Left ventricle myocardium superior (tissue), 1 donor: Measurements from ENCODE around the gene GBGT1. TPM values are rescaled to one million over a fixed set of nuclear protein-coding genes. Genes with fewer than 3 reads are reported as not detected.

Source experiments
- ATAC-seq: fragments of 200-7000 bp; cut with Tn5 transposase; one replicate; pipeline ENCODE4 v1.9.1; 2020; ENCODE audit warnings: mild to moderate bottlenecking, moderate library complexity
- DNase-seq: peaks from one replicate; pipeline ENCODE4 v3.0.0-alpha.2; 2020
- intact Hi-C: fragments of 100-400 bp; cut with micrococcal nuclease; formaldehyde crosslinking; loops from one replicate; pipeline ENCODE4 v1.11.0; 2022
- total RNA-seq: library from RNA; stranded (reverse); fragmentation: NEBNext Ultra II Directional; extraction: Animal tissue kit (Norgen Biotek cat#: 25700); gene quantifications from one replicate; pipeline ENCODE4 v1.2.1, GENCODE V29; 2021
- donor health status: DM: no; HTN: yes; CAD: no; lungs with severe emphysema.

GBGT1 gene
- total RNA-seq, 1 donor from 2014 or later: 6.2 TPM

- ATAC-seq (peak; percentile 3), DNase-seq (no peak)
- intact Hi-C loops: no loop called here
Observed at GRCh38 chr9:133120501-133121197, 43.1 kb downstream of the GBGT1 start.

GRCh38 chr9:133119846-133120500, 43.7 kb downstream of the GBGT1 start:
- DNase-seq: no peak
- intact Hi-C loops: no loop called here
- no peak for ATAC-seq

- ATAC-seq (no peak), DNase-seq (peak; percentile 69)
- intact Hi-C loops: no loop called here
Observed at GRCh38 chr9:133119103-133119845, 44.4 kb downstream of the GBGT1 start.

- ATAC-seq: no peak
- intact Hi-C loops: no loop called here
- peak; percentile 26 for DNase-seq
Observed at GRCh38 chr9:133118568-133118967, 45.1 kb downstream of the GBGT1 start.

GRCh38 chr9:133118179-133118520, 45.6 kb downstream of the GBGT1 start:
- no peak for DNase-seq
- intact Hi-C loops: no loop called here

GRCh38 chr9:133117271-133118178, 46.2 kb downstream of the GBGT1 start:
- ATAC-seq: no peak
- peak; percentile 83 for DNase-seq
- intact Hi-C loops: no loop called here

More at GRCh38 chr9:133118179-133118520, 45.6 kb downstream of the GBGT1 start:
- no peak for ATAC-seq

- intact Hi-C loops: no loop called here
- ATAC-seq: no peak
- peak; percentile 38 for DNase-seq
Observed at GRCh38 chr9:133116346-133117231, 47.1 kb downstream of the GBGT1 start.

- intact Hi-C loops: no loop called here
- peak; percentile 33 for DNase-seq
Observed at GRCh38 chr9:133115604-133116345, 47.9 kb downstream of the GBGT1 start.

GRCh38 chr9:133114886-133115603, 48.7 kb downstream of the GBGT1 start:
- ATAC-seq: peak; percentile 8
- intact Hi-C loops: no loop called here
- DNase-seq: peak; percentile 26

More at GRCh38 chr9:133115604-133116345, 47.9 kb downstream of the GBGT1 start:
- ATAC-seq: no peak

- intact Hi-C loops: no loop called here
- peak; percentile 81 for DNase-seq
Observed at GRCh38 chr9:133113949-133114885, 49.5 kb downstream of the GBGT1 start.

GRCh38 chr9:133113163-133113948, 50.4 kb downstream of the GBGT1 start:
- DNase-seq (peak; percentile 68), ATAC-seq (peak; percentile 3)
- intact Hi-C loops: no loop called here

More at GRCh38 chr9:133113949-133114885, 49.5 kb downstream of the GBGT1 start:
- ATAC-seq: peak; percentile 73

GRCh38 chr9:133112663-133113026, 51.1 kb downstream of the GBGT1 start:
- ATAC-seq: peak; percentile 3
- intact Hi-C loops: no loop called here
- DNase-seq: peak; percentile 66

GRCh38 chr9:133111808-133112662, 51.7 kb downstream of the GBGT1 start:
- ATAC-seq (no peak), DNase-seq (peak; percentile 27)
- intact Hi-C loops: no loop called here

GRCh38 chr9:133109931-133110650, 53.6 kb downstream of the GBGT1 start:
- intact Hi-C loops: no loop called here
- DNase-seq: no peak
- ATAC-seq: no peak
